ENCODE results near the gene DDIT4L.
A peak's percentile ranks its signal among the peaks of the same experiment; 100 is the strongest.
"Not testable (repeated sequence)": the region's sequence is repeated elsewhere in the genome, so short reads cannot be mapped to it uniquely, and the experiment has no call there.

Gene DDIT4L

GRCh38 chr4:100189820-100190642, at the start of gene DDIT4L:
Gene DDIT4L (minus strand): TSS chr4:100190468. CDS start chr4:100189983, 485 bp downstream.
- DNase-seq (ENCODE audit: low read depth), result peak; percentile 1

GRCh38 chr4:100240008-100240407, 49.7 kb upstream of the DDIT4L start:
- no peak for DNase-seq (ENCODE audit: low read depth)

GRCh38 chr4:100224721-100225120, 34.5 kb upstream of the DDIT4L start:
- no peak for DNase-seq (ENCODE audit: low read depth)

GRCh38 chr4:100224160-100224559, 33.9 kb upstream of the DDIT4L start:
- no peak for DNase-seq (ENCODE audit: low read depth)

GRCh38 chr4:100208964-100209363, 18.7 kb upstream of the DDIT4L start:
- DNase-seq (ENCODE audit: low read depth), result no peak

GRCh38 chr4:100208459-100208858, 18.2 kb upstream of the DDIT4L start:
- no peak for DNase-seq (ENCODE audit: low read depth)

- DNase-seq (ENCODE audit: low read depth), result no peak
Observed at GRCh38 chr4:100206850-100207249, 16.6 kb upstream of the DDIT4L start.

- DNase-seq (ENCODE audit: low read depth), result no peak
Observed at GRCh38 chr4:100198061-100198460, 7.8 kb upstream of the DDIT4L start.

GRCh38 chr4:100196388-100197071, 6.3 kb upstream of the DDIT4L start:
- not testable (repeated sequence) for DNase-seq (ENCODE audit: low read depth)

GRCh38 chr4:100190643-100191600, 654 bp upstream of the DDIT4L start:
- no peak for DNase-seq (ENCODE audit: low read depth)

GRCh38 chr4:100188829-100189228, 1.4 kb downstream of the DDIT4L start:
- DNase-seq (ENCODE audit: low read depth), result no peak

- no peak for DNase-seq (ENCODE audit: low read depth)
Observed at GRCh38 chr4:100187781-100188180, 2.5 kb downstream of the DDIT4L start.

- DNase-seq (ENCODE audit: low read depth), result no peak
Observed at GRCh38 chr4:100184787-100185186, 5.5 kb downstream of the DDIT4L start.

GRCh38 chr4:100177855-100178254, 12.4 kb downstream of the DDIT4L start:
- no peak for DNase-seq (ENCODE audit: low read depth)

- DNase-seq (ENCODE audit: low read depth), result no peak
Observed at GRCh38 chr4:100177126-100177525, 13.1 kb downstream of the DDIT4L start.

- DNase-seq (ENCODE audit: low read depth), result no peak
Observed at GRCh38 chr4:100175858-100176257, 14.4 kb downstream of the DDIT4L start.

GRCh38 chr4:100174985-100175383, 15.3 kb downstream of the DDIT4L start:
- DNase-seq (ENCODE audit: low read depth), result no peak

GRCh38 chr4:100170986-100171385, 19.3 kb downstream of the DDIT4L start:
- DNase-seq (ENCODE audit: low read depth), result no peak

GRCh38 chr4:100169491-100170485, 20.5 kb downstream of the DDIT4L start:
- DNase-seq (ENCODE audit: low read depth), result no peak

- DNase-seq (ENCODE audit: low read depth), result no peak
Observed at GRCh38 chr4:100168521-100168920, 21.7 kb downstream of the DDIT4L start.
